Mucosa of gallbladder (tissue), 1 donor: ENCODE results near the gene ATP2B2. TPM values are rescaled to one million over a fixed set of nuclear protein-coding genes. Genes with fewer than 3 reads are reported as not detected.

ENCODE experiments used
- DNase-seq: peaks from one replicate; pipeline ENCODE4 v3.0.0-alpha.2; 2020; ENCODE audit warnings: low spot score
- total RNA-seq: library from RNA; stranded (reverse); gene quantifications from one replicate; pipeline ENCODE4 v1.2.1, GENCODE V29; 2021
- donor health status: DM: no; HTN: no; CAD: no.

The ATP2B2 gene
- total RNA-seq, 1 donor from 2014 or later = 0.09 TPM

DNA sequence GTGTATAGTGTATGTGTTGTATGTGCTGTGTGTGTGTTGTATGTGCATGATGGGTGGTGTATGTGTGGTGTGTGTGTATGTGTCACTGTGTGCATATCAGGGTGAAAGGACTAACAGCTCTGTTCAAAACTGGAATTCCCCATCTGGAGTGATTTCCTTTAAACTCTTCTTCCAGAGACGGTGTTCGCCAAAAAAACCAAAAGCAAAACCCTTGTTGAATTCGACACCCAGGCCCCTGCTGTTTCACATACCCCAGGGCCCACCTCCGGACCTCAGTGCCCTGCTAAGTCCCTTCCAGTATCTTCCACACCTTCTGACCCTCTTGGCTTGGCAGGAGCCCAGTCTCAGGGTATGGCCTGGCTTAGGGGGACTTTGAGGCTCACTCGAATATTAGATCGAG is 139.6 kb downstream of the ATP2B2 start:
- no peak for DNase-seq

DNA sequence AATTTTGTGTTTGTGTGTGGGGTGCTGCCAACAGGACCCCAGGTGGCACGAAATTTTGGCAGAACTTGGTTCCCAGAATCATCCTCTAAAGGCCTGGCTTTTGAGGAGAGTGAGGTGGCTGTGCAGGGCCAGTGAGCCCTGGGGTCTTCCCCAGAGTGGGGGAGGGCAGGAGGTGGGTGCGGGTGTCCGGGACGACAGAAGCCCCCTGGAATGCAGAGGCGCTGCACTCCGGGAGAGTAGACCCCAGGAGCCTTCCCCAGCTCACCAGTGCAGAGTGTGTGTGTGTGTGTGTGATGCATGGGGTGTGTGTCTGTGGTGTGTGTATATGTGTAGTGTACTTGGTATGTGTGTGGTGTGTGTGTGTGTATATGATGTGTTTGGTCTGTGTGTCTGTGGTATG is 140.1 kb downstream of the ATP2B2 start:
- no peak for DNase-seq

DNA sequence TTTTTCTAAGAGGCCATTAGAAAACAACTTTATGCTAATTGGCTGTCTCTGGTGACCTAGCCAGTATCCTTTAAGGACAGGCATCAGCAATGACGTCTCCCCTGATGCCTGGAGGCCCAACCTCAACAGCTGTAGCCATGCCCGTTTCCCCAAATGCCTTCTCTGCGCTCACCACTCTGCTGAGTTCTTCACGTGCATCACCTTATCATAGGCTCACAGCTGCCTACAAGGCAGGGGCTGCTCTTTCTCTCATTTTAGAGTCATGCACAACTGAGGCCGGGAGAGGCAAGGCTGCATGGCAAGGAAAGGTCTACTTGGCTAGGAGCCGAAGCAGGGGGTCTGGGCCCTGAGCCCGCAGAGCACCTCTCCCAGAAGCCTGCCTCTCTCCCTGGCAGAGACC is 140.6 kb downstream of the ATP2B2 start:
- DNase-seq = no peak

DNA sequence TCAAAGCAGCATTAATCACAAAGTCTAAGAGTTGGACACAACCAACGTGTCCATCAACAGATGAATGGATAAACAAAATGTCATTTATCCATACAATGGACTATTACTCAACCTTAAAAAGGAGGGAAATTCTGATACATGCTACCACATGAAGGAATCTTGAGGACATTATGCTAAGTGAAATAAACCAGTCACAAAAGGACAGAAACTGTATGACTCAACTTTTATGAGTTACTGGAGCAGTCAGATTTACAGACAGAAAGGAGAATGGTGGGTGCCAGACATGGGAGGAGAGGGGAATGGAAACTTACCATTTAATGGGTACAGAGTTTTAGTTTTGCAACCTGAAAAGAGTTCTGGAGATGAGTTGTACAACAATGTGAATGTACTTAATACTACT is 141.5 kb downstream of the ATP2B2 start:
- DNase-seq = no peak

DNA sequence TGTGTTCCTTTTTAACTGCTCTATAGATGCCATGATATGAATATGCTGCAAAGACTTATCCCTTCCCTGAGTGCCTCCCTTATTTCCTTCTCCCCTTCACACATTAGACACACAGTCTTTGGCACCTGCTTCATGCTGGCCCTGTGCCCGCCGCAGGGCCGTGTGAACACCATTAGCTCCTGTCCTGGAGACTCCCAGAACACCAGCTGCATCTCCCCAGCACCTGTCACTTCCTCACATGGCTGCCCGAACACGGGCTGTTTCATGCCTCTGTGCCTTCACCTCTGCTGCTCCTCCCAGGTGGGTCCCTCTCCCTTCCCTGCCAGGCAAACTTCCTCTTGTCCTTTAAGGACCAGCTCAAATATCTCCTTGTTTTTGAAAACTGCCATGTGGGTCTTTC is 144.0 kb downstream of the ATP2B2 start:
- DNase-seq = no peak

DNA sequence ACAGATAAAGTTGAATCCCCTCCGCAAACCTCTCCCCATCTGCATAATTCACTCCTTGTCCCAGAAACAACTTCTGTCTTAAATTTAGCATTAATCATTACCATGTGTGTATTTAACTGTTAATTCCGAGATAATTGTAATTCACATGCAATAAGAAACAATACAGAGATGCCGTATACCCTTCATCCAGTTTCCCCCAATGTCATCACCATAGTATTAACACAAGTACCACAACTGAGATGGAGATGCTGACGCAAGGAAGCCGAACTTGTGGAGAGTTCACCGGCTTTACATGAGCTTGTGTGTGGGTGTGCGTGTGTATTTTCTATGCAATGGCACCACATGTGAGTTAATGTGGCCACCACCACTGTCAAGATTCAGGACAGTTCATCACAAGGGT is 144.9 kb downstream of the ATP2B2 start:
- DNase-seq = no peak

DNA sequence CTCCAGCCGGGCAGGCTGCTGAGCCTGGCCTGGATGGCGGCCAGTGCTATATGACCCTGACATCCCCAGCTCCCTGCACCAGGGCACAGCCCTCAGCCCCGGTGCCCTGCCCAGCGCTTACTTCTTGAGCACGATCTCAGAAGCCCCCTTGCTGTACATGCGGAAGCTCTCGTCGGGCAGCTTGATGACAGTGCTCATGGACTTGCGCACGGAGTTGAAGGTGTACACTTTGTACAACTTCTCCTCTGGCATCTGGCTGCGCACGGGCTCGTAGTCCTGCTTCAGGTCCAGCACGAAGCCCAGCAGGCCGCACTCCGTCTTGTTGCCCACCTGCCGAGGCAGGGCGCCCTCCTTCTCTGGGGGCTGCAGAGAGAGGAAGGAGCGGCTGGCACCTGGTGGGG is 145.6 kb downstream of the ATP2B2 start:
- no peak for DNase-seq

DNA sequence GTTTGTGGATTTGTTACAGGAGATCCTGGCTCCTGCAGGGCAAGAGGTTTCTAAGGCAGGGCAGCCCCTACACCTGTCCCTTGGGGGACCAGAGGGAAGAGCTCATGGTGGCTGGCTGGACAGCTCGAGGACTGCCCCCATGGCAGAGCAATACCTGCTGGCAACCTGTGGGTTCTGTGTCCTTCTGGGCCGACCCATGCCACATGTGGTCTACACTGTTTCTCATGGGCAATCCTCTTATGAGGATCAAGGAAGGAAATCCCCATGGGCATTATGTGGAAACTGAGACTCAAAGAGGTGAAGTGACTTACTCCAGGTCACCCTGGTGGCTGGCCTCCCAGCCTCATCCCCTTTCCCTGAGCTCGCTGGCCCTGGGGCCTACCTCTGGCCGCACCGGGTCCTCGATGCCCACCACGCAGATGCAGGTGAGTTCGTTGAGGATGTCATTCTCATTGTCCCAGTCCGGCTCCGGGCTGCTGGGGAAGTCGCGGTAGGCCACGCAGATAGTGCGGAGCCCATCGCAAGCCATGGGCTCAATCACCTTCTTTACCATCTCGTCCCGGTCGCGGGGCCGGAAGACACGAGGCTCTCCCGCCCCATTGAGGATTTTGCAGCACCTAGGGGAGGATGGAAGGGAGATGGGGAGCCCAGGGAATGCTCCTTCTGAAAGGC is 146.9 kb downstream of the ATP2B2 start:
- no peak for DNase-seq

DNA sequence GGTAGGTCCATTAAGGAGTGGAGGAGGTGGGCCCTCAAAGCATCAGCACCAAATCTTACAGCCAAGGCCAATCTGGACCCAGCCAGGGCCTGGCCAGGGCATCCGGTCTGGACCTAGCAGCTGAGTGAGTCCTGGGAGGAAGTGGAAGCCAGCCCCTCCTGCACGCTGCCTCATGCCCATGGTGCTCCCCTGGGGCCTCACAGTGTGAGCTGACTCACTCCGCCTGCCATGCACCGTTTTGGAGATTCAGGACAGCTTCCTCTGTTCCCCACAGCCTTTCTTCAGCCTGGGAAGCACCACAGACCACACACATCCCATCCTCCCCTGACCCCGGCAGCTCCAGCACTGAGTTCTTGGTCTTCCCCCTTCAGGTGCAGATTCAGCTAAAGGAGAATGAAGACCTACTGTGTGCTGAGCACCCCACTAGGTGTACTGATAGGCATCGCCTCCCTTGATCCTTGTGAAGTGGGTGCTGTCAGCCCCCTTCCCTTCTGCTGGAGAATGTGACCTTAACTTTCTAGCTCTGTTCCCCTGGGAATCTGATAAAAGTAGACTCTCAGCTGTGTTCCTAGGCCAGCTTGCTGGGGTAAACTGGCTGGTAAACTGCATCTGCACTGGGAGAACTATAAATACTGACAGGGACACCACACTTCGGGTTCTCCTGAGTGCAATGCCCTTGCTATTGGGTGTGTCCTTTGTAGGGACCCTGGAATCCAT is 147.6 kb downstream of the ATP2B2 start:
- no peak for DNase-seq

DNA sequence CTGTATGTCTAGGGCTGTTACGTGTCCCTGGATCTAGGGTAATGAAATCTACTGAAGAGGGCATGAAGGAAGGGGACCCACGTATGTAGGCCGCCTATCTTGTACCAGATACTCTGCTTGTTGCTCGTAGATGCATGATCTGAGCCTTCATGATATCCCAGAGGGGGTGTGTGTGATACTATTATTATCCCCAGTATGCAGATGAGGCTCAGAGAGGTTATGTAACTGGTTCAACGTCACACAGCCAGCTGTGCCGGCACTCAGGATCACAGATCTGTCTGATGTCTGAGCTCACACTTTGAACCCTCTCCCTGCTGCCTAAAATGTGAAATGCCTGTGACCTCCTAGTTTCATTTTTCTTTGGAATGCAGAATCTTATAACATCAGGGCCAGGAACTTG is 148.3 kb downstream of the ATP2B2 start:
- no peak for DNase-seq

DNA sequence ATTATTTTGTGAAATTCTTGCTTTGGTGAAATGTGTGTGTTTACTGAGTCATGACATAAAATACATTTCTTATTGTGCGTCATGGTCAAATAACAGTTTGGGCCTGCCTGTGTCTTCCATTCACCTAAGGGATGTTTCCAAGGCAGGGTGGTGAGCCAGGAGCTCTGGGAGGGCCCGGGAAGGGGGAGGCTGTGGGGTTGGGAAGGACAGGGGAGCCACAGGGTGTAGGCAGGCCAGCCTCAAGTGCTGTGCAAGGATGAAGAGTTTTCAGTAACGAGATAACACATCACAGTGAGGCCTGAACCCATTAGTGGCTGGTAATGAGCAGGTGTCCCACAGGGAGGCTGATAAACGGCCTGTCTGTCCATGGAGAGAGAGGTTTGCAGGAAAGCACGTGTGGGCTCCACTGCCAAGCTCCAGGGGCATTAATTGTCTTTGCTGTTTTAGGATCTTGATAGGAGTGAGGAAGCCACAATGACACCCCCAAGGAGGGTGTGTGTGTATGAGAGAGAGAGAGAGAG is 148.9 kb downstream of the ATP2B2 start:
- no peak for DNase-seq

DNA sequence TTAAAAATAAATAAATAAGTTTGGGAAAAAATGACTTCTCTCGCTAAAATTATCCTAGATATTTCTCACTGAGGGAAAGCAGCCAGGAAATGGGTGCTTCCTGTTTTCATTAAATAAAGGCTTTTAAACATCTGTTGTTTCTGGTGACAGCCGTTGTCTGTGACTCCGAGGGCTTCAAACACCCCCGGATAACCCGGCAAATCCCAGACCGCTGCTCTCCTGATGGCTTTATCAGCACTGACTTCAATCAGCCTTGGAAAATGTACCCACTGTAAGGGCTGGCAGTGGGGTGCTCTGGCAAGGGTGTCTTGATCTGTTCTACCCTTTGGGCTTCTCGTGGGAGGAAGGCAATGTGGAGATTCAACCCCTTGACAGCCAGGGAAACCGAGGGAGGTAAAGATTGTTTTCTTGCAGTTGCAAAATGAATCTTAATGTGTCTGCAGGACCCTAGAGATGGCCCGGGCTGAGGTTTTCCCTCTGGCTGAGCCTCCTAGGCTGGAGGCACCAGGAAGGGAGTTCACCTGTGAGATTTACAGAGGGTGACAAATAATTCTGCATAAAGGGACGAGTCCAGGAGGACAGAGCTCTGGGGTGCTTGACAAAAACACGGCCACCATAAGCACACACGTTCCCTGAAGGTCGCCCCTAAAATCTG is 150.9 kb downstream of the ATP2B2 start:
- no peak for DNase-seq

DNA sequence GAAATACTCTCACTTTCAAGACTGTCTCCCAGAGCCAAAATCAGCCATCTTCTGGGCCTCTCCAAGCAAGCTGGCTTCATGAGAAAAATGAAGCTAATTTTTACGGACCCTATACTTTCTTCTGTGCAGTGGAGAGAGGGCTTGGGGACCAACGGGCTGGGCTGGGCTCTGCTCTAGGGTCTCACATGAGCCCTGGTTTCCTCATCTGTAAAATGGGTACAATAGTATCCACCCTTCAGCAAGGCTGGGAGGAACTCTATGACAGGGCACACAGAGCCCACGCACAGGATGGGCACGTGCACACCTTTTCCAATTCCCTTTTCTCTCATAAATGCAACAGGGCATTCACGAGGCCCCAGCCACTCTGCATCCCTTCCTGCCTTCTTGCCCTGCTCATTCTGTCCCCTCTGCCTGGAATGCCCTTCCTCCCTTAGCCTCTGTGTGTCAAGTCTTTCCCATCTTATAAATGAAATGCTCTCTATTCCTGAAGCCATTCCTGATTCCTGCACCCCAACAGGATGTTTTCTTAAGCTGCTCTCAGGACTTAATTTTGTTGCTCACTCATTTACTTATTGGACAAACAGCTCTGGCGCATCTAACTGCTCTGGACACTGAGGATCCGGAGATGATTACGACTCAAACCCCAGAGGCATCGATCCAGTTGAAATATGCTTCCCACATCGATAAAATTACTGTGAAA is 151.6 kb downstream of the ATP2B2 start:
- no peak for DNase-seq

DNA sequence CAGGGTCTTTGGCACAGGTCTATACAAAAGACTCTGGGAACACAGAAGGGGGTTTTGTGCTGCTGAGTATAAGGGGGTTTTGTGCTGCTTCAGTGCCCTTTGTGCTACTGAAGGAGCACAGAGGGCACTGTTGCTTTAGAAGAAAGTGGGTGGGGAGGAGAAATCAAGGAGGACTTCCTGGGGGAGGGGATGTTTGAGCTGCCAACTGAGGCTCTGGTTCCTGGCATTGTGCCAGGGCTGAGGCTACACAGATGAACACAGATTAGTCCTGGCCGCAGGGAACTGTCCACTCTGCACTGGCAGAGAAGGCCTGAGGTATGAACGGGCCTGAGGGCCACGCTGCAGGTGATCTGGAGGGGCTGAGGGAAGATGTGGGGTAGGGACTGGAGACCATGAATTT is 152.2 kb downstream of the ATP2B2 start:
- DNase-seq = no peak

DNA sequence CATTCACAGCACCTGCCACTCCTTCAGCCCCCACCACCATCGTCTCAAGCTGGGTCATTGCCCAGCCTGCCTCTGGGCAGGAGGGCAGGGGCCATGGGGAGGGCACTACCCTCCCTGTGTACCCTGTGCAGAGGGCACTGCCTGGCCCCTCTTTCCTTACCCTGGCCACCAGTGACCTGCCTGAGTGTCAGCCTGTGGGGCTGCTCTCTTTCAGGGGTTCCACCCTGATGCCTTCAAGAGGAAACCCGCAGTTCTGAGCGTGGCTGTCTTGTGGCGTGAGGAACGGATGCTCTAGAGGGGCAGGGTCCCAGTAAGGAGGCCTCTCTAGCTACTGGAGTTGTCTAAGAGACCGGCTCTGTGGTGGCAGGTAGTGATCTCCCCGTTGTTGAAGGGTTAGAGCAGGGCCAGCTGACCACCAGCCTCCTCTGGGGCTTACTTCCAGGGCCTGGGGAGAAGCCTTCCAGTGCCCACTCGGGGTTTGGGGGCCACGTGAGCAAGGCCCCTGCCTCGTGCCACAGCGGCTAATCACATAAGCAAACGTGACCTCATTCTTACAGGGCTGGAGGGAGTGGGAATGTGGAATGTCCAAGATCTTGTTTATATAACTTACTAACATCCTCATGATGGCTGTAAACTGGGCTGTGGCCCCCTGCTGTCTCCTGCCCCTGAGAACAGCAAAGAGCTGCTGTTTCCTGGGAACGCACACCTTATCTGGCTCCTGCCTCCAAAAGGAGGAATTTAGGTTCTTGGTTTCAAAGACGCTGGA is 153.1 kb downstream of the ATP2B2 start:
- no peak for DNase-seq

DNA sequence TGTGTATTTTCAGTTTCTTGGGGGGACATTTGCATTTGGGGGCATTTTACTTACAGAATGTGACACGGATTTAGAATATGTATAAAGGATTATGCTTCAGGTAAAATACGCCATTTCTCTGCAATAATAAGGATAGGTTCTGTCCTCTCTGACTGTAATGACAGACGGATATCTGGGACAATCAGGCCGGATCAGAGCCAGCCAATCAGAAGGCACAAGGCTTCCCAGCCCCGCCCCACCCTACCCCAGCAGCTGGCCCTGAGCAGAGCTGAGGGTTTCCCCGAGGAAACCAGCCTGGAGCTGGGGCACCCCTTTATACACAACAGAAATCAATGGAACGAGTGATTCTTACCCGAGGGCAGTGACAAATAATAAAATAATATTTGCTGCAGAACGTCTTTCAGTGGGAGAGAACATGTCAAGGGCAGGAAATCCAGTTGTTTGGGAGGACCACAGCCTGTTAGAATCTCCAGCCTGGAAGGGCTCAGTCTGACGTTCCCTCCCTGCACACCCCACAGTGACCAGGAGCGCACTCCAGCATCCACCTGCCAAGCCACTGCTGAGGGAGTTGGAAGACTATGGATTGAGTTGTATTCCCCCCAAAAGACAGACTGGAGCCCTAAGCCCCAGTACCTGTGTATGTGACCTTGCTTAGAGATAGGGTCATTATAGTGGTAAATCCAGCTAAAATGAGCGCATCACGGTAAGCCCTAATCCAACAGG is 154.2 kb downstream of the ATP2B2 start:
- no peak for DNase-seq

DNA sequence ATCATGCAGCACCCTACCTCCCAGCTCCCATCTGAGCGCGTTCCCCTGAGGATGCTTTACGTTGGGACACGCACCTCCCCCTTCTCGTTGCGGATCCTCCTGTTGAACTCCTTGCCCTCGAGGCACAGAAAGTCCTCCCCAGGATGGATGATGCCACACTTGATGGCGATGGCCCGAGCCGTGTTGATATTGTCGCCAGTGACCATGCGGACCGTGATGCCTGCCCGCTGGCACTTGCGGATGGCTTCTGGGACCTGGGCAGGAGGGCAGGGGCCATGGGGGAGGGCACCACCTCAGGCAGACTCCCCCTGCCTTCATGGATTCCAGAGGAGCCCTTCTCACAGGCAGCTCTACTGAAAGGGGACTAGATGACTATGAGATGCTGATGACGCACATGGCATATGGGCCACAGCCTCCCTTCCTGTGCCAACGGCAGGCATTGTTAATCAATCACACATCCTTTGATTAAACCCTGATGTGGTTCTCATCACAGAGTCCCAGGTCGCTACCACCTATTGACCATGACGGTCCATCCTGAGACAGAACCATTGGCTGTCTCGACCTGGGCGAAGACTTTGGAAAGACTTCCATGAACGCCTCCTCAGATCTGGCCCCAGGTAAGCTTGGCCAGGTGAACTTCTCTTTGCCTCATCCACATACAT is 154.9 kb downstream of the ATP2B2 start:
- DNase-seq = no peak

DNA sequence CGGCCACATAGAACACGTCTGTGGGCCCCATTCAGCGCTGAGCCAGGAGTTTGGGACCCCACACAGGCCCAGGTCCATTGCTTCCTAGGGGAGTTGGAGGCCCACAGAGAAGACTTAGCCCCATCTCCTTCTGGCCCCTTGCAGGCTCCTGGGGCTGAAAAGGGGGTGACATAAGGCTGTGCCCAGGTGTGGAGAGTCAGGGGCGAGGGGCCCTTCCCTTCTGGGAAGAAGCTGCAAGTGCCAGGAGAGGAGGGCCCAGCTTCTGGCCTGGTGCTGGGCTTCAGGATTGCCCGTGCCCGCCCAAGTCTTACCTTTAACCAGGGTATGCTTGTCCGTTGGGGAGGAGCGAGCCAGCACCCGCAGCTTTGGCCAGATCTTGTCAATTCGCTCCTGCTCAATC is 155.6 kb downstream of the ATP2B2 start:
- no peak for DNase-seq

DNA sequence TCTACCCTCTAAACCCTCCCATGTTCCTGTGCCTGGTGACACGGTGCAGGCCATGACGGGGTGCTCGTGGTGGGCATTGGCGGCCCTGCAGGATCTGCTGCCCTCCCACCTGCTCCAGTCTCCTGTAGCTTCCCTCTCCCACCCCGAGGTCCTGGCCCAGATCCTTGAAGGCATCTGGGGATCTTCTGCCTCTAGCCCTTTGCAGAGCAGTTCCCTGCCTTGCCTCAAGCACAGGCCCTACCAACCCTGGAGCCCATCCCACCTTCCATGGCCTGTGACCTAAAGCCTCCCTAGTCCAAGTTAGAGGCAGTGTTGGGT is 157.0 kb downstream of the ATP2B2 start:
- DNase-seq = no peak

DNA sequence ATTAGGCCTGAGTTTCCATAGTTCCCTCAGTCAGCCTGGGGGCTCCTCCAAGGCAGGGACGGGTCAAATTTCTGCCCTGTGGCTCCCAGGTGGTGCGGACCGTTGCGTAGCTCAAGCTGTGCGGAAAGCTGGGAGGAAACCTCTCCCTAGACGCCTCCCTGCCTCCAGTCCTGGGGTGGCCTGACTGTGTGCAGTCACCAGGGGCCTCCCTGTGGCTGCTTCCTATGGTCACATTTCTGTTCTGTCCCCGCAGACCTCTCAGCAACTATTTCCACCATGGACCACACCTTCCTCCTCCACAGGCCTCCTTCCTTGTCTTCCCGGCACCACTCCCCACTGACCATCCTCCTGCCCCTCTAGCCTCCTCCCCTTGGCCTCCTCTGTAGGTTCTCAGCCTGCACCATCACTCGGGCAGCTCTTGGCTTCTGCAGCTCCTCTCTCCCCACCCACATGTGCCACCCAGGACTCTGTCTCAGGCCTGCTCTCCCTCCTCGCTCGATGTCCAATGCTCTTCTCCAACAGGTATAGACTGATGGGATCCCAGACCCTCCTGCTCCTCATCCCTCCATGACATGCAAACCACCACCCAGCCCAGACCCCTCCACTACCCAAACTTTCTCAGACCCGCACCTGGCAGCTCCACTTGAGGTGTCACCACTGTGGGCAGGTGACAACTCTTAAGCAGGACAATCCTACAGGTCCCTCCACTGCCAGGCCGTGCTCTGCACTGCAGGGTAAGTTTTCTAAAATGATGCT is 157.6 kb downstream of the ATP2B2 start:
- DNase-seq = no peak
